Esophagus (tissue), 2 donors: ENCODE measurements around the gene STAC3. TPM values are rescaled to one million over a fixed set of nuclear protein-coding genes. Genes with fewer than 3 reads are reported as not detected.
A peak's percentile ranks its signal among the peaks of the same experiment; 100 is the strongest.

Experiments used
- H3K27ac ChIP-seq, 2 donors: one replicate each; pipeline ENCODE4 v1.5.1; 2013; ENCODE audit warnings: low read depth in 2 of 2, mild to moderate bottlenecking in 2 of 2, inconsistent platforms in 1 of 2, low read length in 1 of 2, moderate library complexity in 1 of 2
- H3K27me3 ChIP-seq, 2 donors: one replicate each; pipeline ENCODE4 v1.6.1; 2013; ENCODE audit warnings: low read length in 2 of 2, control low read depth in 1 of 2, mild to moderate bottlenecking in 1 of 2; ENCODE audit not compliant: insufficient read depth in 2 of 2, control insufficient read depth in 1 of 2
- H3K36me3 ChIP-seq, 2 donors: one replicate each; pipeline ENCODE4 v1.6.1; 2013; ENCODE audit warnings: low read length in 1 of 2; ENCODE audit not compliant: control insufficient read depth in 2 of 2, insufficient read depth in 2 of 2
- H3K4me1 ChIP-seq, 2 donors: one replicate each; pipeline ENCODE4 v1.6.1; 2013; ENCODE audit warnings: low read length in 1 of 2; ENCODE audit not compliant: control insufficient read depth in 2 of 2, insufficient read depth in 2 of 2
- H3K4me3 ChIP-seq, 2 donors: one replicate each; pipeline ENCODE4 v1.5.1; 2013; ENCODE audit warnings: low read length in 2 of 2, mild to moderate bottlenecking in 2 of 2, low read depth in 1 of 2, moderate library complexity in 1 of 2
- H3K9me3 ChIP-seq, 2 donors: one replicate each; pipeline ENCODE4 v1.6.1; 2013; ENCODE audit warnings: mild to moderate bottlenecking in 2 of 2, low read depth in 1 of 2, low read length in 1 of 2, moderate library complexity in 1 of 2; ENCODE audit not compliant: control insufficient read depth in 2 of 2, insufficient read depth in 1 of 2
- WGBS, 2 donors: extraction: QIAGEN DNeasy Blood & Tissue Kit; methylation state at CpG; one replicate each; pipeline ENCODE4 v1.1.7; 2013; 5-methylcytosine and 5-hydroxymethylcytosine counted together
- polyA plus RNA-seq, 2 donors: library from polyadenylated mRNA; stranded (reverse); fragments of 200-250 nt; gene quantifications; one replicate each; pipeline ENCODE4 v1.2.3, GENCODE V29; 2013
- donor health status: healthy with polysubstance abuse.
- donor health status: Bipolar disorder and iron deficiency.

STAC3 gene
- polyA plus RNA-seq, 2 donors, result 0.96 to 1.4 TPM

DNA sequence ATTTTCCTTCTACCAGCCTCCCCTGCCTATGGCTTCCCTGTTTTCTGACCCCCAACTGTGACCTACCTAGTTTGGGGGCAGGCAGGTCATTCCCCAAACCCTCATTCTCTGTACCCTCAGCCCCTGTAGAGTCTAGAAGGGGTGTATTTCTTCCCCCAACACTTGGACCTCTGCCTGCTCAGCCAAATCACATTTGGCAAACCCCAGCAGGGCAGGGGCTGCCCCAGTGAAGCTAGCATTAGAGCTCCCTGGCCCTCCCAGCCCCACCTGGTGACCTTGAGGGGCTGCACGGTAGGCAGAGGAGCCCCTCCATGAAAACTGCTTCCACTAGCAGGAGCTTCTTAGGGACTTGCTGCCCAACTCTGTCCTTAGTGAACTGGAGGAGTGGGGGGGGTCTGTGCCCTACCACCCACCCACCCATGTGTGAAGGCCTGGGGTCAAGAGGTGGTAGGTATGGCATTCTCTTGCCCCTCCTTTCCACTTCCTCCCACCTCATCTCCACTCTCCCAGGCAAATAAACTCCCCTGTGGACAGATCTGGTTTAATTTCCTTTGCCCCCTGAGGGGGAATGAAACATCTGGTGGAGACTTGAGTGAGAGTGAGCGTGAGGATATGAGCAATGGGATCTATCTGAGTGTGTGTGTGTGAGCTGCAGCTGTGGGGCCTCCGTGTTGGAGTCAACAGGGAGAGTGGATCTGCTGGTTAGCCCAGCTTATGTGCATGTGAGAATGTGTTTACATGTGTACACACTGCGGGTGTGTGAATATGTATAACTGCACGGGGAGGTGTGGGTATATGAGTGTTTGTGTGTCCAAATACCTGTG lies 32.7 kb downstream of the STAC3 start:
- peaks cover 0 to 27% of the 10 kb centered on the region in 2 donors for H3K27me3 ChIP-seq
- H3K4me1 ChIP-seq, result peaks cover 5 to 21% of the 10 kb centered on the region in 2 donors

DNA sequence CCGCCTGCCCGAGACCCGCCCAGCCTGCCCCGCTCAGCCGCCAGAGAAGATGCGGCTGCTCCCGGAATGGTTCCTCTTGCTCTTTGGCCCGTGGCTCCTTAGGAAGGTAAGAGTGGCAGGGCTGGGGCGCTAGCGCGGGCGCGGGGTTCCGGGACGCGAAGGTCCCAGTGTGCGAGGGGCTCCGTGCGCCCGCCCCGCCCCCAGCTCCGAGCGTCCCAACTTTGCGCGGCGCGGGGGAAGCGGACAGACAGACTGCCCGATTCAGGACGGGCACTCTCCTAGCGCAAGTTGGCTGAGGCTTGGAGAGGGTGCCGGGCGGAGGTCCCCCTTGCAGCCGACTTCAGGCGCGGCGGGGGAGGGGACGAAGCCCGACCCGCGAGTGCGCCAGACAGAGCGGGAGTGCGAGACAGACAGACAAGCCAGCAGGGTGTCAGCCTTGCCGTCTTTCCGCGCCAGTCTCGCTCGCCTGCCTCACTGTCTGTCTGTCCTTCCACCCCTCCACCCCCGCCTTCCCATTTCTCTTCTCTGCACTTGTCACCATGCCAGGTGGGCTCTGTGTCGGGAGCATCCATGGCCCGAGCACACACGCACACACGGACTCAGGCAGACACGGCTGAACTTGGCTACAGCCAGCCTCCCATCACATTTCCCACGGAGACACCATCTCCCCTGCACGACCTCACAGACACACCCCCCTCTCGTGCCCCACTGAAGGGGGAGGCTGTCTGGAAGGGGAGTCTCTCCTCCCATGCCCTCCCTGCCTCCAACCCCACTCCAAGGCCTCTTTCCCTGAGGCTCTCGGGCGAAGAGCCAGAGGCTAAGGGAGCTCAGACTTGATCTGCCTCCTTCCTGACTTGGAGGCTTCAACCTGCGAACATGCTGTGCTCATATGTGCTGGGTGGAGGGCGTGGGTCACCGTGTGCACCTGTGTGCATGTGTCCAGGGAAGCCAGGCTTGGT lies 33.8 kb downstream of the STAC3 start:
- H3K27ac ChIP-seq, result no peak overlapping the region
- WGBS, 2 donors, result 2 to 3% methylated on average over 56 to 63 of the region's 63 CpGs
- peaks cover 0 to 24% of the 10 kb centered on the region in 2 donors for H3K27me3 ChIP-seq
- H3K36me3 ChIP-seq, result peaks cover 0 to 5% of the 10 kb centered on the region in 2 donors
- peak overlapping the region; percentile 40 to 55 for H3K4me3 ChIP-seq
- H3K9me3 ChIP-seq, result no peaks in the 10 kb centered on the region
- peaks cover 5 to 21% of the 10 kb centered on the region in 2 donors for H3K4me1 ChIP-seq

More for the DNA sequence above, 32.7 kb downstream of the STAC3 start:
- Histone ChIP-seq H3K36me3 (no peaks in the 10 kb centered on the region), H3K9me3 (no peaks in the 10 kb centered on the region), H3K27ac (no peak overlapping the region), H3K4me3 (no peak overlapping the region)
- WGBS, 2 donors, result 62 to 71% methylated on average over 5 of the region's 5 CpGs

DNA sequence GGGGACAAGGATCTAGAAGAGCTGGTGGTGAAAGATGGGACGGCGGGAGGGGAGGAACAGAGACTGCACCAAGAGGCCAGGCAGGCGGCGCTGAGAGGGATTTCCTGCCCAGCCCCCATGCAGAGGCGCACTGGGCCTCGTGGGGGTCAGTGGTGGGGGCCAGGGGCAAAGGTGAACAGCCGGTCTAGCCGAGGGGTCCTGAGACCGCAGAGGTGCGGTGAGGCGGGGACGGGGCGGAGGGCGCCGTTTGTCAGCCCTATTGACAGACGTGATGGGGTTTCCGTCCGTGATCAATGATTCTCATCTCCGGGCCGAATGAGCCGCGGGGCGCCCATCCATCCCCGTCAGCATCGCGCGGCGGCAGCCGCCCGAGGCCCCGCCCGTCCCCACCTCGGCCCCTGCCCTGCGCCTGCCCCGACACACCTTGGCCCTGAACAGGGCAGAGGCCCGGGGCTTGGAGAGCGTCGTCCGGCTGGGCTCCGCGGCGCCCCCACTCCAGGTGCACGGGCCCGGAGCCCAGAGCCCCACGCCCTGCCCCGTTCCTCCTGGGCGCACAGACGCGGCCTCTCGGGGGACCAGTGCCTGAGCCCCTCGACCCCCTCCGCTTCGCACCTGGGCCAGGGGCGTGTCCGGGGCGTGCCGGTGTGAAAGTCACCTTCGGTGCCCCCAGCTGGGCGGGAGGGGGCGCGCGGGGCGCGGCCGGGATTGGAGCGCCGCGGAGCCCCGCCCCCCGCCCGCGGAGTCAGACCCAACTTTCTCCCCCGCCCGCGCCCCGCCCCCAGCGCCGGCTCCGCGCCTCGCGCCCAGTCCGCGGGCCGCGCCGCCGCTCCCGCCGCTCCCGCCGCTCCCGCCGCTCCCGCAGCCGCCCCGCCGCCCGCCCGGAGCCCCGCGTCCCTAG lies 34.7 kb downstream of the STAC3 start, which contains the start of gene NXPH4:
NXPH4 (plus strand) TSS at position 781 of the 898 bp plus-strand sequence. CDS start 176 bp downstream, outside the sequence.
- Histone ChIP-seq H3K36me3 (peaks cover 0 to 13% of the 10 kb centered on the region in 2 donors), H3K27ac (no peak within 1 kb of the TSS), H3K9me3 (no peaks in the 10 kb centered on the region), H3K27me3 (peaks cover 0 to 17% of the 10 kb centered on the region in 2 donors), H3K4me1 (peaks cover 5 to 21% of the 10 kb centered on the region in 2 donors), H3K4me3 (peak within 1 kb of the TSS; percentile 40 to 55)
- WGBS, 2 donors, result 2% methylated on average over 55 to 102 of the region's 102 CpGs

DNA sequence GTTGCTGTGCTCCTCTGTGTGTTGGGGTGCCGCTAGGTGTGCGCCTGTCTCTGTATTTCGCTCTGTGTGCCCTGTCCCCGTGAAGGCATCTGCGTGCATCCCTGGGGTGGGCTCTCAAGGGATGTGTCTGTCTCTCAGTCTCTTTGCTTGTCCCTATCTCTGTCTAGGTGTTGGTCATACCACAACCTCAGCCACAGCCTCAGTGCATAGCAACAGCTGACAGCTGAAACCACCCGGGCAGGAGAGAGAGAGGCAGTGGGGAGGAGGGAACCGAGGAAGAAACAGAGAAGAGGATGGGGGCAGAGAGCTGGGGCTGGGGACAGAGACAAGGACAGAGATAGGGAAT lies 35.3 kb downstream of the STAC3 start:
- no peaks in the 10 kb centered on the region for H3K9me3 ChIP-seq
- H3K36me3 ChIP-seq, result peaks cover 0 to 19% of the 10 kb centered on the region in 2 donors
- H3K4me3 ChIP-seq, result no peak overlapping the region
- 18 to 20% methylated on average over 7 of the region's 7 CpGs for WGBS, 2 donors
- no peak overlapping the region for H3K27ac ChIP-seq
- H3K27me3 ChIP-seq, result peaks cover 0 to 16% of the 10 kb centered on the region in 2 donors
- peaks cover 5 to 21% of the 10 kb centered on the region in 2 donors for H3K4me1 ChIP-seq

DNA sequence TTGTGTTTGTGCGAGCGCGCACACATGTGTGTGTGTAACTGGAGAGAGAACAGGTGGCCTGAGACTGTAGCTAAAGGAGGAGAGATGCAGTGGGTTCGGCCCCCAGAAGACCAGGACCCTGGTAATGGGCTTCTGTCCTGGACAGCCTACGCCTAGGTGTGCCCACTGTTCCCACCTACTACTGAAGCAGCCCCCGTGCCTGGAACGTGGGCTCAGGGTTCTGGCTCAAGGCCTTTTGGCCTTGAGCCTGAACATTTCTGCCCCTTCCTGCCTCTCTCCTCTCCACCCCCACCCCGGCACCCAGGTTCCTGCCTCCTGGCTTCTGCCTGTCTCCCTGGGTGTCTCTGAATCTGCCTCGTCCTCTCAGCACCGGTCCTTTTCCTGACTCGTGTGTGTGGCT lies 35.9 kb downstream of the STAC3 start:
- WGBS, 2 donors, result 25 to 30% methylated on average over 10 to 11 of the region's 11 CpGs
- peaks cover 5 to 21% of the 10 kb centered on the region in 2 donors for H3K4me1 ChIP-seq
- peaks cover 0 to 11% of the 10 kb centered on the region in 2 donors for H3K27me3 ChIP-seq
- no peak overlapping the region for H3K4me3 ChIP-seq
- H3K36me3 ChIP-seq, result peaks cover 0 to 23% of the 10 kb centered on the region in 2 donors
- no peaks in the 10 kb centered on the region for H3K9me3 ChIP-seq
- H3K27ac ChIP-seq, result no peak overlapping the region

DNA sequence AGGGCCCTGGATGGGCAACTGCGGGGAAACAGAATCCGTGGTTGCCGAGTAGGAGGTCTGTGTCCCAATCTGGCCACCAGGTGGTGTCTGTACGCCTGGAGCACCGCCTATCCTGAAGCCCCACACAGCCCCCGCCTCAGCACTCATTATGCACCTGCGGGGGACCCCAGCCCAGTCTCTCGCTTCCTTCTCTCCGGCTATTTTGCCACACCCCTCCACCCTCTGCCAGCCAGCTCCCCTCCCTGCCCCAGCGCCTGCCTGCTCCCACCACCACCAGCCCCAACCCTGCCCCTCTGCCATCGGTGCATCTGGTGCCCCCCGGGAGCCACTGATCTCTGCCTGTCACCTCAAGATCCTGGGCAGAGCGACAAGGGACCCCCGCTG lies 36.6 kb downstream of the STAC3 start:
- H3K36me3 ChIP-seq, result peaks cover 0 to 28% of the 10 kb centered on the region in 2 donors
- no peaks in the 10 kb centered on the region for H3K9me3 ChIP-seq
- H3K27ac ChIP-seq, result no peak overlapping the region
- 1 to 2% methylated on average over 14 of the region's 14 CpGs for WGBS, 2 donors
- peaks cover 0 to 11% of the 10 kb centered on the region in 2 donors for H3K27me3 ChIP-seq
- peaks cover 5 to 21% of the 10 kb centered on the region in 2 donors for H3K4me1 ChIP-seq
- no peak overlapping the region for H3K4me3 ChIP-seq

DNA sequence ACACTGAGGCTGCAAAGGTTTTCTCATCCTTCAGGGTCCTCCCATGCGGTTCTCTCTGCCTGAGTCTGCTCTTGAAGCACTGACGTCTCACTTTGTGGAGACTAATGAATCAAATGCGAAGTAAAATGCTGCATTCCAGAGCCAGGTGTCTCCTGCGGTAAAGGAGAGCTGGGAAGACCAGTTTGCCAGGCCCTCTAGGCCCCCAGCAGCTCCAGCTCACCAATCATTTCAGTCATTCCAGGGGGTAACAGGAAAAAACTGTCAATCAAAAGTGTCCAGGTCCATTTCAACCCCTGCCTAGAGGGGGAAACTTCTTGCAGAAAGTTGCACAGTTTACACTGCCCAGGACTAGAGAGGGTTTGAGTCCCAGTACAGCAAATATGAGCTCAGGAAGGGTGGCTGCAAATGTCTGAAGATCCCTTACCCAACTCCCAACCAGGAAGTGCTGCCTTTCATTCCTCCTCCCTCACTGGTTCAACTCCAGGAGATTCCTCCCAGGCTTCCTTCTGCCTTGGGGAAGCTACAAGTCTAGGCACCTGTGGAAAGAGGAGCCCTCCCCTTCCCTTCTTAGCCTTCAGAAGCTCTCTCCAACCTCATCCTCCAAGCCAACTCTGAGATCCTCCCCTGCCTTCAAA lies 37.1 kb downstream of the STAC3 start:
- peaks cover 0 to 11% of the 10 kb centered on the region in 2 donors for H3K27me3 ChIP-seq
- 35 to 37% methylated on average over 4 of the region's 4 CpGs for WGBS, 2 donors
- no peaks in the 10 kb centered on the region for H3K9me3 ChIP-seq
- H3K4me3 ChIP-seq, result no peak overlapping the region
- H3K27ac ChIP-seq, result no peak overlapping the region
- H3K36me3 ChIP-seq, result peaks cover 0 to 32% of the 10 kb centered on the region in 2 donors
- peaks cover 5 to 21% of the 10 kb centered on the region in 2 donors for H3K4me1 ChIP-seq

DNA sequence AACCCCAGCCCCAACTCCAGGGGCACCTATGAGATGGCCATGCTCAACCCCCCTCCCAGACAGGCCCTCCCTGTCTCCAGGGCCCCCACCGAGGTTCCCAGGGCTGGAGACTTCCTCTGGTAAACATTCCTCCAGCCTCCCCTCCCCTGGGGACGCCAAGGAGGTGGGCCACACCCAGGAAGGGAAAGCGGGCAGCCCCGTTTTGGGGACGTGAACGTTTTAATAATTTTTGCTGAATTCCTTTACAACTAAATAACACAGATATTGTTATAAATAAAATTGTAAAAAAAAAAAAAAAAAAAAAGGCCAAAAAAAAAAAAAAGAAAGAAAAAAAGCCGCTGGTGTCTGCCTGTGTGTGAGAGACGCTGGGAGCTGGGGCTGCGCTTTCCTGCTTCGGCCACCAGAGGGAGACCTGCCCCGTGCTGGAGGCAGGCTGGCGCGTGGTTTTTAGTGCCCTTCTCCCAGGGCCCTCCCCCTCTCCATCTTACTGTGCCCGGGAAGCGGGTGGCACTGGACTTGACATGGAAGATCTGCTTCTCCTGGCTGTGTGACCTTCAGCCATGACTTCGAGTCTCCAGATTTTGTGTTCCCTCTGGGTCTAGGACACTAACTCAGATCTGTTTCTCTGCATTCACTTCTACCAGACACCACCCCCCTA lies 37.8 kb downstream of the STAC3 start:
- H3K4me1 ChIP-seq, result peaks cover 5 to 21% of the 10 kb centered on the region in 2 donors
- H3K9me3 ChIP-seq, result no peaks in the 10 kb centered on the region
- 6 to 8% methylated on average over 16 of the region's 16 CpGs for WGBS, 2 donors
- peak overlapping the region in 1 of 2 donors; percentile 8 for H3K27ac ChIP-seq
- peaks cover 0 to 8% of the 10 kb centered on the region in 2 donors for H3K27me3 ChIP-seq
- peaks cover 0 to 37% of the 10 kb centered on the region in 2 donors for H3K36me3 ChIP-seq
- H3K4me3 ChIP-seq, result no peak overlapping the region
